ENCODE results near the gene TXNDC17.
"Not testable (repeated sequence)": the region's sequence is repeated elsewhere in the genome, so short reads cannot be mapped to it uniquely, and the experiment has no call there.

TXNDC17 gene

DNA sequence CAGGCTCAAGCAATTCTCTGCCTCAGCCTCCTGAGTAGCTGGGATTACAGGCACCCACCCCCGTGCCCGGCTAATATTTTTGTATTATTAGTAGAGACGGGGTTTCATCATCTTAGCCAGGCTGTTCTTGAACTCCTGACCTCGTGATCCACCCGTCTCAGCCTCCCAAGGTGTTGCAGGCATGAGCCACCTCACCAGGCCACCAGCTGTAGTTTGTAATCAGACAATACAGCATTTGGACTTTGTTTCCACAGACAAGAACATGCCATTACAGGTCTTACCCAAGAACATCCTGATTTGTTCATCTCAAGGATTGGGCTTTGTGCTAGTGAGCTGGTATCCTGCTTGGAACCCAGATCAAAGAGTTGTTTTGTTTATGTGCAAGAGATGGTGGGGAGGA, 40.8 kb downstream of the TXNDC17 start:
- Histone ChIP-seq H3K36me3 (ENCODE audit: control insufficient read depth, insufficient read depth, low read length) (no peaks in the 10 kb centered on the region), H3K4me1 (ENCODE audit: control insufficient read depth, insufficient read depth, low read length) (no peaks in the 10 kb centered on the region), H3K4me3 (ENCODE audit: low read length) (no peak overlapping the region), H3K9ac (ENCODE audit: low read length) (no peak overlapping the region), H3K27ac (ENCODE audit: low read depth, low read length) (no peak overlapping the region), H3K27me3 (ENCODE audit: control insufficient read depth, insufficient read depth, low read length) (peaks cover 7% of the 10 kb centered on the region)

DNA sequence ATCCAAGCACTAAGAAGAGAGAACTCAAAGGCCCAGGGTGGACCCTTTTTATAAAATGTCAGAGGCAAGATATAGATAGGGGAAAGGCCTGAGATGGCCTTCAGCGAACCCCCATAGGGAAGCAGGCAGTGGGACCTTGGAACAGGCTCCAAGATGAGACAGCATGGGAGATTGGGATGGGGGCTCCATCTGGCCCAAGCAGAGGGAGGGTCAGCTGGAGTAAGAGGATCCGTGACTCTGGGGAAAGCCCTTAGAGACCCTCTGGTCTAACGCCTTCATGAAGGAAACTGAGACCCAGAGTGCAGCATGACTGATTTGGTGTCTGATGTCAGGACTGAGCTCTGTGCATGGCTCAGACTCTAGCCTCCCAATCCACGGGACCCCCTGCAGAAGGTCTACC, 41.5 kb downstream of the TXNDC17 start:
- Histone ChIP-seq H3K4me3 (ENCODE audit: low read length) (no peak overlapping the region), H3K36me3 (ENCODE audit: control insufficient read depth, insufficient read depth, low read length) (no peaks in the 10 kb centered on the region), H3K27me3 (ENCODE audit: control insufficient read depth, insufficient read depth, low read length) (peaks cover 7% of the 10 kb centered on the region), H3K27ac (ENCODE audit: low read depth, low read length) (no peak overlapping the region), H3K4me1 (ENCODE audit: control insufficient read depth, insufficient read depth, low read length) (no peaks in the 10 kb centered on the region), H3K9ac (ENCODE audit: low read length) (no peak overlapping the region)

DNA sequence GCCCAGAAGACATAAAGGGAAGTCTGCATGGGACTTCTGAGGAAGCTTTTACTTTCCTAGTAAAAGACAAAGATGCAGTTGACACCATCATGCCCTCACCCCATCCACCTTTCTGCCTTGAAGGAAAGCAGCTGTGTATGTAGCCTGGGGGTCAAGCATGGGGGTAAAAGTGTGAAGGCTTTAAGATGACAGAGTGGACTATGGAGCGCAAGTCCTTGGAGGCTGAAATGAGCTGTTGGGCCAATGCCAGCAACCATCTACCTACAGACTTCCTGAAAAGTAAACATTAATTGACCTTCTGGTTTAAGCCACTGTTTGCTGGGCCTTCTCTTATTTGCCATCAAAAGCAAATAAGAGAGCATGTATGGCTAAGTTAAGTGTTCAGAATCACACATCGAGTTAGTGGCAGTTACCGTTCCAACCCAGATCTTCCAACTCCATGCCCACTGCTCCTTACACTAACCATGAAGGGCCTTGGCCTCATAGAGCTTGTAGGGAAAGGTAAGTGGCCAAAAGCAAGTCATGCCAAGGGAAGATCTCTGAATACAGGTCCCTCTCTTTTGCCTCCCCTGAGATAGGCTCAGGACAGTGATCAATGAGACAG, 42.3 kb downstream of the TXNDC17 start:
- Histone ChIP-seq H3K27me3 (ENCODE audit: control insufficient read depth, insufficient read depth, low read length) (peaks cover 2% of the 10 kb centered on the region), H3K36me3 (ENCODE audit: control insufficient read depth, insufficient read depth, low read length) (no peaks in the 10 kb centered on the region), H3K4me3 (ENCODE audit: low read length) (no peak overlapping the region), H3K27ac (ENCODE audit: low read depth, low read length) (no peak overlapping the region), H3K9ac (ENCODE audit: low read length) (no peak overlapping the region), H3K4me1 (ENCODE audit: control insufficient read depth, insufficient read depth, low read length) (no peaks in the 10 kb centered on the region)

DNA sequence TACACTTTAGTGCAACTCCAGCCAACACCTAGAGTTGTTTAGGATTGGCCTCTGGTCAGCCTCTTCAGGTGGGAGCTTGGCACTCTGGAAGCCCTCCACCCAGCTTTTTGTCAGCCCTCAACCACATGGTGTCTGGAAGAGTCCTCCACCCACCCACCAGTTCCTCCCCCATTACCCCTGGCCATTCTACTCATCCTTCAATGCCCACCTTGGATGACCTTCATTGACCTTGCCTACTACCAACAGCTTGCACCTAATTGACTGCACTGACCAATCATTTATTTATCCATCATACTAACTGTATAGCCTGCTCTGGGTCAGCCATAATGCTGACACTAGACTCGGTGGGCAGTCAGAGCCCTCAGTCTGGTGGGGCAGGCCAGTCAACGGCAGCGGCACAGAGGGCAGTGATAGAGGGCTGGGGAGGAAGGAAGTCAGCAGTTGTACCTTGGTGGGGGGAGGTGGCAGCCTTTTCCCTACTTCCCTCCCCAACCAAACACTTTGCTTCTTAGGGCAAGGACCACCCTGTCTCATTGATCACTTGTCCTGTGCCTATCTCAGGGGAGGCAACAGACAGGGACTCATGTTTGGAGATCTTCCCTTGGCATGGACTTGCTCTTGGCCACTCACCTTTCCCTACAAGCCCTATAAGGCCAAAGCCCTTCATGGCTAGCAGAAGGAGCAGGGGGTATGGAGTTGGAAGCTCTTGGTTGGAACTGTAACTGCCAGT, 43.0 kb downstream of the TXNDC17 start:
- H3K36me3 ChIP-seq (ENCODE audit: control insufficient read depth, insufficient read depth, low read length), result no peaks in the 10 kb centered on the region
- H3K27ac ChIP-seq (ENCODE audit: low read depth, low read length), result no peak overlapping the region
- H3K27me3 ChIP-seq (ENCODE audit: control insufficient read depth, insufficient read depth, low read length), result no peaks in the 10 kb centered on the region
- no peaks in the 10 kb centered on the region for H3K4me1 ChIP-seq (ENCODE audit: control insufficient read depth, insufficient read depth, low read length)
- H3K9ac ChIP-seq (ENCODE audit: low read length), result no peak overlapping the region
- no peak overlapping the region for H3K4me3 ChIP-seq (ENCODE audit: low read length)

- no peak overlapping the region for H3K4me3 ChIP-seq (ENCODE audit: low read length)
- no peak overlapping the region for H3K9ac ChIP-seq (ENCODE audit: low read length)
- H3K36me3 ChIP-seq (ENCODE audit: control insufficient read depth, insufficient read depth, low read length), result no peaks in the 10 kb centered on the region
- no peak overlapping the region for H3K27ac ChIP-seq (ENCODE audit: low read depth, low read length)
- H3K4me1 ChIP-seq (ENCODE audit: control insufficient read depth, insufficient read depth, low read length), result no peaks in the 10 kb centered on the region
- no peaks in the 10 kb centered on the region for H3K27me3 ChIP-seq (ENCODE audit: control insufficient read depth, insufficient read depth, low read length)
Measured at GRCh38 chr17:6684460-6684783, 43.6 kb downstream of the TXNDC17 start.

- H3K27me3 ChIP-seq (ENCODE audit: control insufficient read depth, insufficient read depth, low read length), result no peaks in the 10 kb centered on the region
- no peak overlapping the region for H3K9ac ChIP-seq (ENCODE audit: low read length)
- H3K4me3 ChIP-seq (ENCODE audit: low read length), result no peak overlapping the region
- no peak overlapping the region for H3K27ac ChIP-seq (ENCODE audit: low read depth, low read length)
- H3K36me3 ChIP-seq (ENCODE audit: control insufficient read depth, insufficient read depth, low read length), result no peaks in the 10 kb centered on the region
- no peaks in the 10 kb centered on the region for H3K4me1 ChIP-seq (ENCODE audit: control insufficient read depth, insufficient read depth, low read length)
Measured at GRCh38 chr17:6684881-6685767, 44.3 kb downstream of the TXNDC17 start.

DNA sequence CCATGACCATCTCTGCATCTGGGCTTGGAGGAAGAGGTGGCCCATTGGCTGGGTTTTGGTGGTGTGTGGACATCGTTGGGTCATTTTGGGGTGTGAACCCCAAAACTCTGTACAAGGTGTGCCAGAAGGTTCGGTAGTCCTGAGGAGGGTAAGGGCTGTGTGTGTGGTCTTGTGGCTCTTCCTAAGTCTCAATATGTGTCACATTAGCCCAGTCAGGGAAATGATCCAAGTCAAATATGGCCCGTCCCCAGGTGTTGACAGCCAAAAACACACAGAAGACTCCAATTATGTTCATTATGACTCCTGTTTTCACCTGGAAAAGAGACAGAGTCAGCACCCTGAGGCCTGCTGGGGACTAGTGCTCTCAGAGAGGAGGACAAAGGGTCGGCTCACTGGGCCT, 45.2 kb downstream of the TXNDC17 start:
- Histone ChIP-seq H3K36me3 (ENCODE audit: control insufficient read depth, insufficient read depth, low read length) (no peaks in the 10 kb centered on the region), H3K27ac (ENCODE audit: low read depth, low read length) (no peak overlapping the region), H3K9ac (ENCODE audit: low read length) (no peak overlapping the region), H3K4me1 (ENCODE audit: control insufficient read depth, insufficient read depth, low read length) (no peaks in the 10 kb centered on the region), H3K27me3 (ENCODE audit: control insufficient read depth, insufficient read depth, low read length) (no peaks in the 10 kb centered on the region), H3K4me3 (ENCODE audit: low read length) (no peak overlapping the region)

DNA sequence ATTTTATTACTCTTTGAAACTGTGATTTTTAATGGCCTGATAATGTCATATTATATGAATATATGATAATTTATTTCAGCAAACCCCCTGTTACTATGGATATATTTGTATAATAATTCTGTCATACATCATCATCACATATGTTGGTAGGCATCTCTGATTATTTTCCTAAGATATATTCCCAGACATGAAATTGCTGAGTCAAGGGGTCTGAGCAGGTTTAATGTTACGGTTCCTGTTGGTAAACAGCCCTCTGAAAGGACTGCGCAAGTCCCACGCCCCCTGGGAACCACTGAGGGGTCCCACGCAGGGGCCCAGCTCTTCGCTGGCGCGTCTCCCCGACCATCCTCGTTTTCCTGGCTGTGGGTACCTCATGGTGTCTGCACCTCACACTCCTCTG, 48.1 kb downstream of the TXNDC17 start:
- Histone ChIP-seq H3K36me3 (ENCODE audit: control insufficient read depth, insufficient read depth, low read length) (no peaks in the 10 kb centered on the region), H3K4me3 (ENCODE audit: low read length) (no peak overlapping the region), H3K27me3 (ENCODE audit: control insufficient read depth, insufficient read depth, low read length) (no peaks in the 10 kb centered on the region), H3K9ac (ENCODE audit: low read length) (no peak overlapping the region), H3K27ac (ENCODE audit: low read depth, low read length) (no peak overlapping the region), H3K4me1 (ENCODE audit: control insufficient read depth, insufficient read depth, low read length) (no peaks in the 10 kb centered on the region)

DNA sequence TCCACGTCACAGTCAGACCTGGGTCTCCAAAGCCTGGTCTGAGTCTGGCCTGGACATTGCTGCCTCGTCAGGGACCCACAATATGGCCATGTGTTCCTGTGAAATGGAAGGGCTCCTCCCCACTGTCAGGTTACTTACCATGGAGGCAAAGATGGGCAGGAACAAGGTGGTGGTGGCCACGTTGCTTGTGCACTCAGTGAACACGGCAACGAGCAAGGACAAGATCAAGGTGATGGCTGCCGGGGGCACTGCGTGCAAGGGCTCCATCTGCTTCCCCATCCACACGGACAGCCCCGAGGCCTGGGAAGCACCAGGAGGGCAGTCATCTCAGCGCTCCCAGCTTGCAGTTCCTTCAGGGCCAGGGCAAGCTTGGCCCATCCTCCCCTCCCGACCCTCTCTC, 49.8 kb downstream of the TXNDC17 start:
- no peak overlapping the region for H3K9ac ChIP-seq (ENCODE audit: low read length)
- no peak overlapping the region for H3K4me3 ChIP-seq (ENCODE audit: low read length)
- no peaks in the 10 kb centered on the region for H3K27me3 ChIP-seq (ENCODE audit: control insufficient read depth, insufficient read depth, low read length)
- no peaks in the 10 kb centered on the region for H3K36me3 ChIP-seq (ENCODE audit: control insufficient read depth, insufficient read depth, low read length)
- H3K4me1 ChIP-seq (ENCODE audit: control insufficient read depth, insufficient read depth, low read length), result no peaks in the 10 kb centered on the region
- H3K27ac ChIP-seq (ENCODE audit: low read depth, low read length), result no peak overlapping the region

DNA sequence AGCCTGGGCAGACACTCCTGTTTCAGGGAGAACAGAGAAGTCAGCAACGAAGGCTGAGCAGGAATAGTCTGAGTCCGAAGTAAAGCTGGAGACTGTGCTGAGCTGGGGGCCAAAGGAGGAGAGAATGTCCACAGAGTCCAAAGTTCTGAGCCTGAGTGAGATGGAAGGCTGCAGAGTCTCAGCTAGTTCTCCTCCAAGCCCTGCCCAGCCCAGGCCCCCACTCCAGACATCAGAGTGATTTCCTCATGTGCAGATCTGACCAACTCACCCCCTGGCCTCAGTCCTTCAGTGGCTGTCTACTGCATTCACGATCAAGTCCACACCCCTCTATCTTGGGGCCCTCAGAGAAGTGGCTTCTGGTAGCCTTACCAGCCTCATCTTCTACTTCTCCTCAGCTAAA, 50.7 kb downstream of the TXNDC17 start:
- Histone ChIP-seq H3K27me3 (ENCODE audit: control insufficient read depth, insufficient read depth, low read length) (no peaks in the 10 kb centered on the region), H3K27ac (ENCODE audit: low read depth, low read length) (no peak overlapping the region), H3K36me3 (ENCODE audit: control insufficient read depth, insufficient read depth, low read length) (no peaks in the 10 kb centered on the region), H3K4me3 (ENCODE audit: low read length) (no peak overlapping the region), H3K4me1 (ENCODE audit: control insufficient read depth, insufficient read depth, low read length) (no peaks in the 10 kb centered on the region), H3K9ac (ENCODE audit: low read length) (no peak overlapping the region)

DNA sequence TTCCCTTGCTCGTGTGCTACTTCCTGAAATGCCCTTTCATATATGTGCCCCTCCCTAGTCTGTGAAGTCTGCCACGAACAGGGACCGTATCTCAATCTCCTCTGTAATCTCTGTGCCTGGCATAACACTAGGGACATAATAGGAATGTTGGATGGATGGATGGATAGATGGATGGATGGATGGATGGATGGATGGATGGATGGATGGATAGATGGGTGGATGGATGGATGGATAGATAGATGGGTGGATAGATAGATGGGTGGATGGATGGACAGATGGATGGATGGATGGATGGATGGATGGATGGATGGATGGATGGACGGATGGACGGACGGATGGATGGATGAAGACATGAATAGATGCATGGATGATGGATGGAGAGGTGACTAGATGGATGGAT, 51.1 kb downstream of the TXNDC17 start:
- H3K4me3 ChIP-seq (ENCODE audit: low read length); H3K27ac ChIP-seq (ENCODE audit: low read depth, low read length); H3K27me3 ChIP-seq (ENCODE audit: control insufficient read depth, insufficient read depth, low read length); H3K4me1 ChIP-seq (ENCODE audit: control insufficient read depth, insufficient read depth, low read length); H3K9ac ChIP-seq (ENCODE audit: low read length); H3K36me3 ChIP-seq (ENCODE audit: control insufficient read depth, insufficient read depth, low read length): not testable (repeated sequence)
